ENCODE measurements around the gene CHI3L1.

DNA sequence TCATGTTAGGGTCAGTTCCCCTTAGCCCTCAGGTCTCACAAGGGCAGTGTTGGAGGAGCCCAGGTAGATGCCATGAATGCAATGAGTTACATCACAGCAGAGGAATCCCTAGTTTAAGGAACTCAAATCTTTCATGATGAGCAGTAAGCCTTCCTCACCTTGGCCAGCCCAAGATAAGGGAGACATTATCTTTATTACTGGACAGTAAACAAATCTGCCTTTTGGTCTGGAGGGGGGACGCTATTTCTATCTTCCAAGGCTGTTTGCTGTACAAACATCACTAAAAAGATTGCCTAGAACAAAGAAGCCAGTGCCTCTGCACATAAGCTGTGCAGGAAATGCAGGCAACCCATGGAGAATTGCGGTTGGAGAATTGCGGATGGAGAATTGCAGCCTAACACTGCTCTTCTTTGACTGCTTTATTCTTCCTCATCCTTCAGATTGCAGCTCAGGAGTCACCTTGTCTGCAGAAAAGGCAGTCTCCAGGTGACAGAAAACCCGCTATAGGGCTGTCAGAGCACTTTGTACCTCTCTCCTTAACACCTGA, 2.3 kb upstream of the CHI3L1 start:
- TF ChIP-seq YY1 (IDR thresholded peaks at IDR 0.05; ENCODE audit: low read depth) (no peak), CREB1 (IDR thresholded peaks at IDR 0.05; ENCODE audit: low read depth) (no peak), TEAD4 (IDR thresholded peaks at IDR 0.05) (no peak), NFIC (IDR thresholded peaks at IDR 0.05) (no peak), EP300 (IDR thresholded peaks at IDR 0.05; ENCODE audit: borderline replicate concordance) (no peak), FOXM1 (IDR thresholded peaks at IDR 0.05; ENCODE audit: borderline replicate concordance, low read depth) (no peak), RAD21 (IDR thresholded peaks at IDR 0.05; ENCODE audit: low read depth) (no peak)
- TF ChIP-seq, protein P1, sequence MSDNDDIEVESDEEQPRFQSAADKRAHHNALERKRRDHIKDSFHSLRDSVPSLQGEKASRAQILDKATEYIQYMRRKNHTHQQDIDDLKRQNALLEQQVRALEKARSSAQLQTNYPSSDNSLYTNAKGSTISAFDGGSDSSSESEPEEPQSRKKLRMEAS (IDR thresholded peaks at IDR 0.05): no peak
- TF ChIP-seq, protein P2, sequence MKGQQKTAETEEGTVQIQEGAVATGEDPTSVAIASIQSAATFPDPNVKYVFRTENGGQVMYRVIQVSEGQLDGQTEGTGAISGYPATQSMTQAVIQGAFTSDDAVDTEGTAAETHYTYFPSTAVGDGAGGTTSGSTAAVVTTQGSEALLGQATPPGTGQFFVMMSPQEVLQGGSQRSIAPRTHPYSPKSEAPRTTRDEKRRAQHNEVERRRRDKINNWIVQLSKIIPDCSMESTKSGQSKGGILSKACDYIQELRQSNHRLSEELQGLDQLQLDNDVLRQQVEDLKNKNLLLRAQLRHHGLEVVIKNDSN (IDR thresholded peaks at IDR 0.05): no peak
- TF ChIP-seq, protein P3, sequence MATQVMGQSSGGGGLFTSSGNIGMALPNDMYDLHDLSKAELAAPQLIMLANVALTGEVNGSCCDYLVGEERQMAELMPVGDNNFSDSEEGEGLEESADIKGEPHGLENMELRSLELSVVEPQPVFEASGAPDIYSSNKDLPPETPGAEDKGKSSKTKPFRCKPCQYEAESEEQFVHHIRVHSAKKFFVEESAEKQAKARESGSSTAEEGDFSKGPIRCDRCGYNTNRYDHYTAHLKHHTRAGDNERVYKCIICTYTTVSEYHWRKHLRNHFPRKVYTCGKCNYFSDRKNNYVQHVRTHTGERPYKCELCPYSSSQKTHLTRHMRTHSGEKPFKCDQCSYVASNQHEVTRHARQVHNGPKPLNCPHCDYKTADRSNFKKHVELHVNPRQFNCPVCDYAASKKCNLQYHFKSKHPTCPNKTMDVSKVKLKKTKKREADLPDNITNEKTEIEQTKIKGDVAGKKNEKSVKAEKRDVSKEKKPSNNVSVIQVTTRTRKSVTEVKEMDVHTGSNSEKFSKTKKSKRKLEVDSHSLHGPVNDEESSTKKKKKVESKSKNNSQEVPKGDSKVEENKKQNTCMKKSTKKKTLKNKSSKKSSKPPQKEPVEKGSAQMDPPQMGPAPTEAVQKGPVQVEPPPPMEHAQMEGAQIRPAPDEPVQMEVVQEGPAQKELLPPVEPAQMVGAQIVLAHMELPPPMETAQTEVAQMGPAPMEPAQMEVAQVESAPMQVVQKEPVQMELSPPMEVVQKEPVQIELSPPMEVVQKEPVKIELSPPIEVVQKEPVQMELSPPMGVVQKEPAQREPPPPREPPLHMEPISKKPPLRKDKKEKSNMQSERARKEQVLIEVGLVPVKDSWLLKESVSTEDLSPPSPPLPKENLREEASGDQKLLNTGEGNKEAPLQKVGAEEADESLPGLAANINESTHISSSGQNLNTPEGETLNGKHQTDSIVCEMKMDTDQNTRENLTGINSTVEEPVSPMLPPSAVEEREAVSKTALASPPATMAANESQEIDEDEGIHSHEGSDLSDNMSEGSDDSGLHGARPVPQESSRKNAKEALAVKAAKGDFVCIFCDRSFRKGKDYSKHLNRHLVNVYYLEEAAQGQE (IDR thresholded peaks at IDR 0.05; ENCODE audit: low read depth): no peak
